Calu3 (cell line): ENCODE results near the gene NGEF. TPM values are rescaled to one million over a fixed set of nuclear protein-coding genes. Genes with fewer than 3 reads are reported as not detected.

Source experiments
- BruUV-seq: library from RNA; stranded (reverse); fragments of 400-500 nt; replicated peaks from 2 replicates; lab custom pipeline; 2021; lab: Mats Ljungman, UMichigan
- CTCF ChIA-PET: fragments of 300-600 bp; sonication (Branson Sonifier 250); formaldehyde crosslinking; loops from one replicate; lab custom pipeline; 2022; ENCODE audit warnings: antibody characterized with exemption; lab: Charles Lee
- DNase-seq: peaks from one replicate; pipeline ENCODE4 v3.0.0; 2022
- H3K27ac Mint-ChIP-seq: one replicate; pipeline ENCODE4 v1.8.0; 2022; ENCODE audit warnings: mixed read lengths; ENCODE audit not compliant: unreplicated experiment
- H3K27me3 Mint-ChIP-seq: one replicate; pipeline ENCODE4 v1.8.0; 2022; ENCODE audit warnings: mixed read lengths; ENCODE audit not compliant: unreplicated experiment
- H3K36me3 Mint-ChIP-seq: one replicate; pipeline ENCODE4 v1.8.0; 2022; ENCODE audit warnings: mild to moderate bottlenecking, moderate library complexity, mixed read lengths; ENCODE audit not compliant: insufficient read depth, unreplicated experiment
- H3K4me1 Mint-ChIP-seq: one replicate; pipeline ENCODE4 v1.8.0; 2022; ENCODE audit warnings: mild to moderate bottlenecking, low read depth, mixed read lengths; ENCODE audit not compliant: unreplicated experiment
- H3K4me3 Mint-ChIP-seq: one replicate; pipeline ENCODE4 v1.8.0; 2022; ENCODE audit warnings: mild to moderate bottlenecking, low read depth, moderate library complexity, mixed read lengths; ENCODE audit not compliant: unreplicated experiment
- H3K9me3 Mint-ChIP-seq: one replicate; pipeline ENCODE4 v1.8.0; 2022; ENCODE audit warnings: low read depth, mixed read lengths; ENCODE audit not compliant: unreplicated experiment
- intact Hi-C: fragments of 100-400 bp; cut with micrococcal nuclease; formaldehyde crosslinking; loops from one replicate; pipeline ENCODE4 v1.10.0; 2022; ENCODE audit not compliant: unreplicated experiment
- total RNA-seq: library from RNA; stranded (reverse); gene quantifications from 2 replicates; pipeline ENCODE4 v1.2.3, GENCODE V29; 2022
- TF ChIP-seq, protein P1 (sequence below): fragments of 200-600 bp; IDR thresholded peaks from one replicate; pipeline ENCODE4 v1.8.0; 2022; ENCODE audit warnings: antibody characterized with exemption; ENCODE audit not compliant: unreplicated experiment

NGEF gene
- total RNA-seq, 1 experiment from 2014 or later, result 1.7 TPM

DNA sequence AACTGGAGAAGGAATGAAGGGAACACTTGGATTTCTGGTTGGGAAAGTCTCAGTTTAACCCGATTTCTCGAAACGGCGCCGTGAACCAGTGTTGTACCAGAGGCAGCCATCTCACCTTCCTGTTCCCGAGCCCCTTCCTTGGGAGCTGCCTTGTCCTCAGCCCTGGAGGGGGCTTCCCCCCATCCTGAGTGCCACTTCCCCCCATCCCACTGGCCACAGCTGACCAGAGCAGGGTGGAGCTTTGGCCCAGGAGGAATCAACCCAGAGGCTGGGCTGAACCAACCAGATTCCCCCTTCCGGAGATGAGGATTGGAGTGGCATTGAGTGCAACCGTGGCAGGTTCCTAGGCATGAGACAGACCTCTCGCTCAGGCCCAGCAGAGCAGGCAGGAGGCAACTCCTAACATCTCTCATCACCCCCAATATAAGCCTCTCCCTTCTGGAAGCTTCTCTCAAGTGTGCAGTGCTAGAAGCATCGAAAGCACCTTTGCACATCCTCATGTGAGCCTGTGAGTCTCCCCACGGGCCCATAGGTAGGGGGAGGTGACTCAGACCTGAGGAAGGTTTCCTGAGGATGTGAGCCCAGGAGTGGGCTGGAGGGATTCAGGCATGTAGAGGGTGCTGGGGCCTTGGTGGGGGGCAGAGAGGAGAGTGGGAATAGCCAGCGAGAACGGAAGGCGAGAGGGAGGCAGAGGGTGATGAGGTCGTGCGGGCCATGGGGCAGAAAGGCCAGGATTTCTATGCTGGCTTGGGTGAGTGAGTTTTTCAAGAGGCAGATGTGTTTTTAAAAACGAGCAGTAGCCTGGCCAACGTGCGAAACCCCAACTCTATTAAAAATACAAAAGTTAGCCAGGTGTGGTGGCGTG lies 11.9 kb downstream of the NGEF start:
- Mint-ChIP-seq H3K27ac (no peak overlapping the region), H3K4me1 (no peaks in the 10 kb centered on the region), H3K36me3 (no peaks in the 10 kb centered on the region), H3K9me3 (no peaks in the 10 kb centered on the region), H3K27me3 (peaks cover 24% of the 10 kb centered on the region), H3K4me3 (no peak overlapping the region)
- TF ChIP-seq, protein P1, sequence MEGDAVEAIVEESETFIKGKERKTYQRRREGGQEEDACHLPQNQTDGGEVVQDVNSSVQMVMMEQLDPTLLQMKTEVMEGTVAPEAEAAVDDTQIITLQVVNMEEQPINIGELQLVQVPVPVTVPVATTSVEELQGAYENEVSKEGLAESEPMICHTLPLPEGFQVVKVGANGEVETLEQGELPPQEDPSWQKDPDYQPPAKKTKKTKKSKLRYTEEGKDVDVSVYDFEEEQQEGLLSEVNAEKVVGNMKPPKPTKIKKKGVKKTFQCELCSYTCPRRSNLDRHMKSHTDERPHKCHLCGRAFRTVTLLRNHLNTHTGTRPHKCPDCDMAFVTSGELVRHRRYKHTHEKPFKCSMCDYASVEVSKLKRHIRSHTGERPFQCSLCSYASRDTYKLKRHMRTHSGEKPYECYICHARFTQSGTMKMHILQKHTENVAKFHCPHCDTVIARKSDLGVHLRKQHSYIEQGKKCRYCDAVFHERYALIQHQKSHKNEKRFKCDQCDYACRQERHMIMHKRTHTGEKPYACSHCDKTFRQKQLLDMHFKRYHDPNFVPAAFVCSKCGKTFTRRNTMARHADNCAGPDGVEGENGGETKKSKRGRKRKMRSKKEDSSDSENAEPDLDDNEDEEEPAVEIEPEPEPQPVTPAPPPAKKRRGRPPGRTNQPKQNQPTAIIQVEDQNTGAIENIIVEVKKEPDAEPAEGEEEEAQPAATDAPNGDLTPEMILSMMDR, result no peak
- CTCF ChIA-PET, result no interaction called here
- DNase-seq, result no peak
- intact Hi-C loops, result no loop called here
- no TSS peak for BruUV-seq

DNA sequence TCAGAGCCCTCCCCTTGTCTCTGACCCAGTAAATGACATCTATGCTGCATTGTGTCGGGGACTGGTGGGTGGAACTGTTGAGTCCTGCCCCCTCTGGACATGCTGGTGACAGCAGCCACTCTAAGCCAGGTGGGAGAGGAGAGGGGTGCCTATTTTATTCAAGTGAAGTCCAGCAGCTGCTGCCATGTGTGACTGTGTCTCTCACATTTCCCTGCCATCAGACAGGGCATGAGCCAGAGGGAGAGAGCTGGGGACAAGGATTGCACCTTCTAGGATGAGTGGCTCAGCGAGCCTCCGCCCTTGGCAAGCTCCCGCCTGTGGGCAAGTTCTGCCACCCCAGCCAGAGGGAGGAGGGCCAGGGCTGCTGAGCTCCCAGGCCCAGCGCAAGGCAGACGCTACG lies 13.7 kb downstream of the NGEF start:
- no peak overlapping the region for H3K4me3 Mint-ChIP-seq
- no peaks in the 10 kb centered on the region for H3K36me3 Mint-ChIP-seq
- intact Hi-C loops, result no loop called here
- CTCF ChIA-PET, result no interaction called here
- no peaks in the 10 kb centered on the region for H3K4me1 Mint-ChIP-seq
- H3K27me3 Mint-ChIP-seq, result peaks cover 7% of the 10 kb centered on the region
- TF ChIP-seq, protein P1, result no peak
- no TSS peak for BruUV-seq
- no peaks in the 10 kb centered on the region for H3K9me3 Mint-ChIP-seq
- H3K27ac Mint-ChIP-seq, result no peak overlapping the region
- DNase-seq, result no peak

DNA sequence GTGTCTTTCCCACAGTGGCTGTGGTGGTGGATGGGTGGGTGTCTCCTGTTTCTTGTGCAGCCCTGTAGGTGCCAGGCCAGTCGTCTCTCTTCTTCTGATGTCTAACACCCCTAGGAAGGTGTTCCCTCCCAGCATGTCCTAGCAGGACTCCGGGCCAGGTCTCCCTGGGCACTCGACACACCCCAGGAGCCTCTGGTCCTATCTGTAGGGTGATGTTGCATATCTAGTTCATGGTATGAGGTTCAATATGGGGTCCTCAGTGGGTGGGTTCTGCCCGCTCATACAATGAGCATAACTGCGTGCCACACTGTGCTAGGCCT lies 14.4 kb downstream of the NGEF start:
- TF ChIP-seq, protein P1, result no peak

DNA sequence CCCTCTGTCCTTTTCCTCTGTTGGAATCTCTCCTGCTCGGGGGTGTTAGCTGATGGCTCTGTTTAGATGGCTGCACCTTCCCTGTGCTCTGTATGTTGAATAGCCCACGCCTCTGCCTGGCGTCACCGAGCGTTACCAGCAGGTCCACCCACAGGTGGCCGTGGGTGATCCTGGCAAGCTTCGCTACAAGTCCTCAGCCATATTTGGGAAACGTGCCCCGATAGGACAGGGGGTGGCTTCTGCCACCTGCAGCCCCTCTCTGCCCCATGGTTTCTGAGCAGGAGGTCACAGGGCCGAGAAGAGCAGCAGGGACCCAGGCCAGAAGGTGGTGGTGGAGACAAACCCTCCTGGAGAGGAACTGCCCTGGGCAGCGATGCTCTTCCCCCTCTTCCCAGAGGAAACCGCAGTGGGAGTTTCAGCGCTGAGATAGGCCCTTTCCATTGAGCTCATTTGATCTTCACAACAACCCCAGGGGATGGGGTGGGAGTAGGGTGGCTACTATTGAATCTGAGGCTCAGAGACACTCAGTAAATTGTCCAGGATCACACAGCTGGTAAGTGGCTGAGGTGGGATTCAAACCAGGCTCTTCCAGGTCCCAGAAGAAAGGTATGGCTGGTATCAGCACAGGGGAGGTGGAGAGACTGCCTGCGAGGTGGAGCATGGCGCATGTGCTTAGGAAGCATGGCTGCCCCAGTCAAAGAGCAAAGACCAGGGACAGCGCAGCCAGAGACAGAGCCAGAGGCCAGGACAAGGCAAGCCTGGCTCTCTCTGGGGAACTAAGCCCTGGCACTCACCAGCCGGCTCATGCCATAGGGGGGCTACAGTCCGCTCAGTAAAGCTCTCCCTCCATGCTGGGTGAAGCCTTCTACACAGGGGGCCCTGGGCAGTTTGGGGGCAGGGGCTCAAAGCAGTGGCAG lies 15.0 kb downstream of the NGEF start:
- Mint-ChIP-seq H3K4me1 (no peaks in the 10 kb centered on the region), H3K4me3 (no peak overlapping the region), H3K36me3 (no peaks in the 10 kb centered on the region), H3K27ac (no peak overlapping the region), H3K9me3 (peaks cover 4% of the 10 kb centered on the region), H3K27me3 (no peaks in the 10 kb centered on the region)
- TF ChIP-seq, protein P1, result no peak
- no peak for DNase-seq
- intact Hi-C loops, result no loop called here
- no TSS peak for BruUV-seq
- CTCF ChIA-PET, result no interaction called here

More for the DNA sequence above, 14.4 kb downstream of the NGEF start:
- intact Hi-C loops, result no loop called here
- BruUV-seq, result no TSS peak
- H3K4me1 Mint-ChIP-seq, result no peaks in the 10 kb centered on the region
- no peak overlapping the region for H3K4me3 Mint-ChIP-seq
- no peak for DNase-seq
- no peak overlapping the region for H3K27ac Mint-ChIP-seq
- no peaks in the 10 kb centered on the region for H3K27me3 Mint-ChIP-seq
- CTCF ChIA-PET, result no interaction called here
- H3K36me3 Mint-ChIP-seq, result no peaks in the 10 kb centered on the region
- peaks cover 1% of the 10 kb centered on the region for H3K9me3 Mint-ChIP-seq
